GM23338 (cell line): ENCODE results near the gene OR52A1.

ENCODE experiments used
- EZH2 ChIP-seq: fragments of 200-600 bp; sonication (generic); IDR thresholded peaks from one replicate; pipeline ENCODE4 v1.8.0; 2017; ENCODE audit warnings: antibody characterized with exemption, mild to moderate bottlenecking, low read depth; ENCODE audit not compliant: unreplicated experiment
- JUNB ChIP-seq: IDR thresholded peaks from one replicate; pipeline ENCODE4 v1.6.1; 2016; ENCODE audit warnings: antibody characterized with exemption; ENCODE audit not compliant: unreplicated experiment
- POLR2AphosphoS5 ChIP-seq: IDR thresholded peaks from 2 replicates; pipeline ENCODE4 v1.6.1; 2016; ENCODE audit warnings: antibody characterized with exemption, low read depth
- ZNF331 ChIP-seq: fragments of 250-450 bp; sonication (Bioruptor Pico); IDR thresholded peaks from 2 replicates; pipeline ENCODE4 v1.5.0; 2020; ENCODE audit warnings: low read depth, mild to moderate bottlenecking, moderate library complexity
- TF ChIP-seq, protein P1 (sequence below), 2 experiments: fragments of 200-600 bp in 1 of 2; sonication (generic) in 1 of 2; conservative IDR thresholded peaks; 2 replicates each; pipeline versions ENCODE4 v1.5.1 to v1.6.1; 2016 to 2017; ENCODE audit warnings: antibody characterized with exemption in 2 of 2, low read depth in 2 of 2, mild to moderate bottlenecking in 2 of 2, moderate library complexity in 1 of 2
- TF ChIP-seq, protein P2 (sequence below): IDR thresholded peaks from one replicate; pipeline ENCODE4 v1.6.1; 2018; ENCODE audit warnings: antibody characterized with exemption; ENCODE audit not compliant: unreplicated experiment

- TF ChIP-seq, protein P1, sequence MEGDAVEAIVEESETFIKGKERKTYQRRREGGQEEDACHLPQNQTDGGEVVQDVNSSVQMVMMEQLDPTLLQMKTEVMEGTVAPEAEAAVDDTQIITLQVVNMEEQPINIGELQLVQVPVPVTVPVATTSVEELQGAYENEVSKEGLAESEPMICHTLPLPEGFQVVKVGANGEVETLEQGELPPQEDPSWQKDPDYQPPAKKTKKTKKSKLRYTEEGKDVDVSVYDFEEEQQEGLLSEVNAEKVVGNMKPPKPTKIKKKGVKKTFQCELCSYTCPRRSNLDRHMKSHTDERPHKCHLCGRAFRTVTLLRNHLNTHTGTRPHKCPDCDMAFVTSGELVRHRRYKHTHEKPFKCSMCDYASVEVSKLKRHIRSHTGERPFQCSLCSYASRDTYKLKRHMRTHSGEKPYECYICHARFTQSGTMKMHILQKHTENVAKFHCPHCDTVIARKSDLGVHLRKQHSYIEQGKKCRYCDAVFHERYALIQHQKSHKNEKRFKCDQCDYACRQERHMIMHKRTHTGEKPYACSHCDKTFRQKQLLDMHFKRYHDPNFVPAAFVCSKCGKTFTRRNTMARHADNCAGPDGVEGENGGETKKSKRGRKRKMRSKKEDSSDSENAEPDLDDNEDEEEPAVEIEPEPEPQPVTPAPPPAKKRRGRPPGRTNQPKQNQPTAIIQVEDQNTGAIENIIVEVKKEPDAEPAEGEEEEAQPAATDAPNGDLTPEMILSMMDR (conservative IDR thresholded peaks at IDR 0.05; ENCODE audit: low read depth in 2 of 2): peak; percentile 88 to 97
- TF ChIP-seq JUNB (no peak), EZH2 (no peak), ZNF331 (no peak), POLR2AphosphoS5 (no peak)
- TF ChIP-seq, protein P2, sequence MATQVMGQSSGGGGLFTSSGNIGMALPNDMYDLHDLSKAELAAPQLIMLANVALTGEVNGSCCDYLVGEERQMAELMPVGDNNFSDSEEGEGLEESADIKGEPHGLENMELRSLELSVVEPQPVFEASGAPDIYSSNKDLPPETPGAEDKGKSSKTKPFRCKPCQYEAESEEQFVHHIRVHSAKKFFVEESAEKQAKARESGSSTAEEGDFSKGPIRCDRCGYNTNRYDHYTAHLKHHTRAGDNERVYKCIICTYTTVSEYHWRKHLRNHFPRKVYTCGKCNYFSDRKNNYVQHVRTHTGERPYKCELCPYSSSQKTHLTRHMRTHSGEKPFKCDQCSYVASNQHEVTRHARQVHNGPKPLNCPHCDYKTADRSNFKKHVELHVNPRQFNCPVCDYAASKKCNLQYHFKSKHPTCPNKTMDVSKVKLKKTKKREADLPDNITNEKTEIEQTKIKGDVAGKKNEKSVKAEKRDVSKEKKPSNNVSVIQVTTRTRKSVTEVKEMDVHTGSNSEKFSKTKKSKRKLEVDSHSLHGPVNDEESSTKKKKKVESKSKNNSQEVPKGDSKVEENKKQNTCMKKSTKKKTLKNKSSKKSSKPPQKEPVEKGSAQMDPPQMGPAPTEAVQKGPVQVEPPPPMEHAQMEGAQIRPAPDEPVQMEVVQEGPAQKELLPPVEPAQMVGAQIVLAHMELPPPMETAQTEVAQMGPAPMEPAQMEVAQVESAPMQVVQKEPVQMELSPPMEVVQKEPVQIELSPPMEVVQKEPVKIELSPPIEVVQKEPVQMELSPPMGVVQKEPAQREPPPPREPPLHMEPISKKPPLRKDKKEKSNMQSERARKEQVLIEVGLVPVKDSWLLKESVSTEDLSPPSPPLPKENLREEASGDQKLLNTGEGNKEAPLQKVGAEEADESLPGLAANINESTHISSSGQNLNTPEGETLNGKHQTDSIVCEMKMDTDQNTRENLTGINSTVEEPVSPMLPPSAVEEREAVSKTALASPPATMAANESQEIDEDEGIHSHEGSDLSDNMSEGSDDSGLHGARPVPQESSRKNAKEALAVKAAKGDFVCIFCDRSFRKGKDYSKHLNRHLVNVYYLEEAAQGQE: no peak
Observed at GRCh38 chr11:5123802-5124521, 30.6 kb downstream of the OR52A1 start.
